T-helper 9 cell (primary cell): Measurements from ENCODE around the gene EHD4.

Source experiments
- DNase-seq: peaks from one replicate; pipeline ENCODE4 v3.0.0-alpha.2; 2020

The EHD4 gene

GRCh38 chr15:41933771-41934170 is 38.6 kb downstream of the EHD4 start:
- DNase-seq: no peak

GRCh38 chr15:41933326-41933725 is 39.0 kb downstream of the EHD4 start:
- no peak for DNase-seq

- no peak for DNase-seq
Measured at GRCh38 chr15:41932511-41933289, 39.7 kb downstream of the EHD4 start.

- DNase-seq: no peak
Measured at GRCh38 chr15:41932101-41932500, 40.3 kb downstream of the EHD4 start.

GRCh38 chr15:41930867-41931222 is 41.5 kb downstream of the EHD4 start:
- no peak for DNase-seq

GRCh38 chr15:41930221-41930866 is 42.0 kb downstream of the EHD4 start:
- no peak for DNase-seq

- DNase-seq: no peak
Measured at GRCh38 chr15:41928637-41929620, 43.4 kb downstream of the EHD4 start.

GRCh38 chr15:41928100-41928499 is 44.3 kb downstream of the EHD4 start:
- DNase-seq: no peak

GRCh38 chr15:41927536-41927935 is 44.8 kb downstream of the EHD4 start:
- no peak for DNase-seq

GRCh38 chr15:41926185-41927056 is 45.9 kb downstream of the EHD4 start:
- no peak for DNase-seq

GRCh38 chr15:41925086-41925608 is 47.2 kb downstream of the EHD4 start:
- DNase-seq: no peak

- DNase-seq: no peak
Measured at GRCh38 chr15:41923401-41923997, 48.9 kb downstream of the EHD4 start.

GRCh38 chr15:41922353-41922752 is 50.0 kb downstream of the EHD4 start:
- DNase-seq: no peak

- DNase-seq: no peak
Measured at GRCh38 chr15:41921639-41922038, 50.7 kb downstream of the EHD4 start.

- DNase-seq: no peak
Measured at GRCh38 chr15:41921167-41921566, 51.2 kb downstream of the EHD4 start.

- DNase-seq: no peak
Measured at GRCh38 chr15:41919954-41920538, 52.3 kb downstream of the EHD4 start.

GRCh38 chr15:41919201-41919820 is 53.0 kb downstream of the EHD4 start:
- no peak for DNase-seq

GRCh38 chr15:41918506-41919126 is 53.7 kb downstream of the EHD4 start:
- no peak for DNase-seq

- DNase-seq: no peak
Measured at GRCh38 chr15:41917767-41918430, 54.5 kb downstream of the EHD4 start.
